Stimulated activated CD8-positive, alpha-beta memory T cell treated with anti-CD3 and anti-CD28 coated beads, Interleukin-4, amount 100 ng/mL, for 24 hours (primary cell): ENCODE measurements around the gene ACKR4.

Experiments
- DNase-seq: peaks from one replicate; pipeline ENCODE4 v3.0.0-alpha.2; 2020; ENCODE audit warnings: low read depth

The ACKR4 gene

DNA sequence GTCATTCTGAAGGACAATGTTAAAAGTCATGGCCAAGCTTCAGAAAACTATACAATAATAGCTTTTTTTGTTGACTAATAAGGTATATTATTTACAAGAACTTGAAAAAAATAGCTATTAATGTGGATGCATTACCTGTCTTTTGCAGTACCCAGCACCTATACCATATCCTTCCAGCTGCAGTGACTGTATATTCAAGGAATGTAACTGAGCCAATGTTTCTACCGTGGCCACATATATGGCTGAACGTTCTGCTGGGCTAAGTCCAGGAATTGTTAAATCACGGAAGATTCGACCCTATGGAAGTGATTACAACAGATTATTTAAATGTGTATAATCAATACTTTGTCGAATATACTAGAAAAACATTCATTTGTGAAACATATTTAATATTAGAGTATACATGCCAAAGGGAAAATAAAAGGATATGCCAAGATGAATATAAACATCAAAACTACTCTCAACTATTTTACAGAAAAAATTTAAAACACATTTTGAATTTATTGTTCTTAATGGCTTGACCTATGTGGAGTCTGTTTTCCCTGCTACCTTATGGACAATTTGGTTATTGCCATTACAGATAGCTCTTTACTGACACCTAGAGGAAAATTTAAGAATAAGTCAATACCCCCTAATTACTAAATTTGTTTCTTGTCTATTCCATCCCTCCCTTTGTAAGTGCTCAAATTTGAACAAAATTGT lies 44.9 kb downstream of the ACKR4 start:
- no peak for DNase-seq

DNA sequence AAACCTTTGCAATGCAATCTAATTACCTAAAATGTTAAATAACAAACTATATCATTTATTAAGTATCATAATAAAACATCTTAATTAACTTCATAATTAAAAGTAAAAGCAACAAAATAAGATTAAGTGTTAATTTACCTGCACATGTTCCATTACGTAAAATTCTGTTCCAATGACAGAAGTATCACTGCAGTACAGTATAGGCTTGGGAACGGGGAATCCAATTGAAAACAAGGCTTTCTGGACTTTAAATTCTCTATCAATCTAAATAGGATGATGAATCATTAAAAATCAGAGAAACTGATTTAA lies 45.4 kb downstream of the ACKR4 start:
- no peak for DNase-seq

GRCh38 chr3:132643366-132643765 lies 46.3 kb downstream of the ACKR4 start:
- DNase-seq: no peak

DNA sequence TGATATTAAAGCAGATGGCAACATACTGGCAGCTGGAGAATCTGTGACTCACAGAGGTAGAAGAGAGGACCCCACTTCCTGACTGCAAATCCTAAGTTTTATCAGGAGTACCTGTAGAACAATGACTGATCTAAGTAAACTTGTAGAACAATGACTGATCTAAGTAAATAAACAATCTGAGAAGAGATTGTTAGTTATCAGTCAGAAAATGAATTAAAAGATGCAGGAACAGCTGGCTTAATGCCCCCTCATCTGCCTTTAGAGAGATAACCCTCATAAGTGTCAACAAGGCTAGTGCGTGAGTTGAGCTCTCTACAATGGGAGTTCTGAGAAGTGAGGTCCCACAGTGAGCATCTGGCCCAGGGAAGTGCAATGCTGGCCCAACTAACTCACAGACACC lies 48.0 kb downstream of the ACKR4 start:
- DNase-seq: no peak

DNA sequence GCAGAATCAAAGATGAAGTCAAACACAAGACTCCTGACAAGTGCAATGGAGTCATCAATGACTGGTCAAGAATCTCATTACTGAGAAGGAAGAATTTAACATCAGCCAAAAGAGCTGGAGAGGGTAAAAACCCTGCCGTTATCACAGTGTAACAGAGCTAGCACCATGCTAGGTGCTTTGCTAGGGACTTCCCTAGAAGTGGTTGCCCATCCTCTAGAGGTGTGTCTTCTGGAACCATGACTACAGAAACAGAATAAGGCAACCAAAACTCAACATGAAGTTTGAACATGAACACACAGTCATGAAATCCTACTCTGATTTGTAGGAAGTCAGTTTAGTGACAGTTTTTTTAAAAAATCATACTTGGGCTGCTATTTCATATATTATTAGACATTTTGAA lies 53.1 kb downstream of the ACKR4 start:
- DNase-seq: no peak
